Suppressor macrophage treated with lipopolysaccharide for 1 hour (primary cell): Measurements from ENCODE around the gene RNF214.
"Not testable (repeated sequence)": the region's sequence is repeated elsewhere in the genome, so short reads cannot be mapped to it uniquely, and the experiment has no call there.

Source experiments
- DNase-seq, 3 donors: peaks; one replicate each; pipeline ENCODE4 v3.0.0-alpha.2; 2020 to 2022

Gene RNF214

DNA sequence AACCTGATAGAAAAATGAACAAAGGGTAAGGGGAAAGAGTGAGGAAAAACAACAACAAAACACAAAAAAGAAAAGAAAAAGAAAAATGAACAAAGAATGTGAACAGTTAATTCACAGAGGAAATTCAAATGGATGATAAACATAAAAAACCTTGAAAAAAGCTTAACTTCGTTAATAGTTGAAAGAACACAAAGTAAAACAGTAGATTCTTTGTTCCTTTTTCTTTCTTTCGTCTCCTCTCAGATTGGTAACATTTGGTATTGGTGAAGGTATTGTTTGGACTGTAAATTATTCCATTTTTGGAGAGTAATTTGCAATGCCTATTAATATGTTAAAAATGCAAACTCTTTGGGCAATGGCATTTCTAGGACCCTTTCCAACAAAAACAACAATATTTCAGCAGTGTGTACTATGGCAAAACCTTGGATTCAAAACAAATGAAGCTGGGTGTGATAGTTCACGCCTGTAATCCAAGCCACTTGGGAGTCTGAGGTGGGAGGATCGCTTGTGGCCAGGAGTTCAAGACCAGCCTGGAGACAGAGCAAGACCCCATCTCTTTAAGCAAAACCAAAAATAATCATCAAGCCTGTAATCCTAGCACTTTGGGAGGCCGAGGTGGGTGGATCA lies 86.9 kb downstream of the RNF214 start:
- no peak for DNase-seq

DNA sequence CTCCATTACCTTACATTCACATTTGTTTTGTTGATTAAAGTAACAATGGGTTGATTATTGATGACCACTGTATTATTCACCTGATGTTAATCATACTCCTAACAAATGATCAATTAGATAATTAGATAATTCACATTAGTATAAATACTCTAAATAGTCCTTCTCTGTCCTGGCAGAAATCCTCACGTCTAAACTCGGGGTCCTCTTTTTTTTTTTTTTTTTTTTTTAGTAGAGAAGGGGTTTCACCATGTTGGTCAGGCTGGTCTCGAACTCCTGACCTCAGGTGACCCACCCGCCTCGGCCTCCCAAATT lies 94.7 kb downstream of the RNF214 start:
- DNase-seq = not testable (repeated sequence)

DNA sequence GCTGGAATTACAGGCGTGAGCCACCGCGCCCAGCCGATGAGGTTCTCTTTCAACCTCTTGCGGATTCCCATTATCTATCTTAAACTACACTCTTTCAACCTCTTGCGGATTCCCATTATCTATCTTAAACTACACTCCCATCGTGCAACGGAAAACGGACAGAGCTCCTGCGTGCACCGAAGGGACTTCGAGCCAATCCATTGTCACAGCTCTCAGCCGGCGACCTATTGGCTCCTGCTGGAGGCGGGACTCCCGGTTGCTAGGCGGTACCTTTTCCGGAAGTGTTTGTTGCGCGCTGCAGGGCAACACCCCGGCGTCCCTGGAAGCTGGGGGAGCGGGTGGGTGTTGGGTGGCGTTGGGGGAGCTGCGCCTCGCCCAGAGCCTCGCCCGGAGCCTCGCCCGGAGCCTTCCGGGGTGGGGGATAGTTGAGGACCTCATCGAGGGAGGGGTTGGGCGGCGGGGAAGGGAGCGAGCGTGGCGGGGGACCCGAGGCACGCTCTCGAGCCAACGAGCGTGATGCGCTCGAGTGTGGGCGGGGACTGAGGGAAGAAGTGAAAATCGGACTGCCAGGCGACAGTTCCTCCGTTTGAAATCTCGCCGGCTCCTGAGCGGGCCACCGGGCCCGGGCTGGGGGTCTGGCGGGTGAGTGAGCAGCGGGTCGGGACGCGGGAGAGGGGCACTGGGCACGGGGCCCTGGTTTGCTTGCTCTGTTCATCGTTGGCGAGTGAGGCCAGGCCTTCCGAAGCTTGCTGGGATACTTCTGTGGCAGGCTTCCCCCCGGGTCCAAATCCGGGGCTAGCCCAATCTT lies 95.3 kb downstream of the RNF214 start, which contains the start of gene CEP164:
CEP164 (plus strand) TSS at position 288 of the 808 bp plus-strand sequence. CDS start 10,733 bp downstream, outside the sequence.
- DNase-seq = peak; percentile 96 to 97 (median 97)

DNA sequence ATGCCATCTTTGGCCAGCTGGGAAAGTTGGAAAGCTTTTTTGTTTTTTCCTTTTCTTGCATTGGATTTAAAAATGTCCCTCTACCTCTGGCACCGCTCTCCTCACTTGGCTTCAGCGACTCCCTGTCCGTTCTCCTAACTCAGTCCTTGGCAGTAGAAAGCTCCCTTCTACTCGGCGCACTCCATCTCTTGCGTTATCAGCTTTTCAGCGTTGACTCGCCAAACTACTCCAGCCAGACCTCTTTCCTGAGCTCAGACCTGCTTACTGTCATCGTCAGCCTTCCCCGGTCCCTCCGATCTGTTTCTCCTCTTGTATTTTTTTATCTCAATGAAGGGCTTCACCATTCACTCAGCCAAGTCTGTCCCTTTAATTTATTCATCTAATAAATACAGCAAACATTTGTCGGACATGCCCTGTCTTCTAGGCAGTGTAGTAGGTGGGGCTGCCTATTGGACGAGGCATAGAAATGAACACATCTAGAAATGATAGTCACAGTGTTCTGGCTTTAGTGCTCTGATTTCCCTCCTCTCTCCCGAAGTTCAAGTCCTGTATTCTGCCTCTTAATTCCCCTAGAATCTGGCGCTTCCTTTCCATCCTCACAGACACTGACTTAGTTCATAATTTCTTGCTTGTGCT lies 96.0 kb downstream of the RNF214 start:
- DNase-seq = peak in 2 of 3 donors; percentile 23 to 35

DNA sequence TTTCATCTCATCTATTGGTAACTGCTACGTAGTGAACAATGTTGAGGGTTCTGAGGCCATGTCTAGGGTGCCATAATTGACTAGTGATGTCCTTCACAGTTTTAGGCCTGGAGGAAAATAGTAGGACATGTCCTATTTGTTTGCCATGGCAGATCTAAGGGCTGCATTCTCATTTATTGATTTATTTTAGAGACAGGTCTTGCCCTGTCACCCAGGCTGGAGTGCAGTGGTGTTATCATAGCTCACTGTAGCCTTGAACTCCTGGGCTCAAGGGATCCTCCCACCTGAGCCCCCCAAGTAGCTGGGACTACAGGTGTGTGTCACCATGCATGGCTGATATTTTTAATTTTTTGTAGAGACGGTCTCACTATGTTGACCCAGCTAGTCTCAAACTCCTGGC lies 100.4 kb downstream of the RNF214 start:
- DNase-seq = no peak

DNA sequence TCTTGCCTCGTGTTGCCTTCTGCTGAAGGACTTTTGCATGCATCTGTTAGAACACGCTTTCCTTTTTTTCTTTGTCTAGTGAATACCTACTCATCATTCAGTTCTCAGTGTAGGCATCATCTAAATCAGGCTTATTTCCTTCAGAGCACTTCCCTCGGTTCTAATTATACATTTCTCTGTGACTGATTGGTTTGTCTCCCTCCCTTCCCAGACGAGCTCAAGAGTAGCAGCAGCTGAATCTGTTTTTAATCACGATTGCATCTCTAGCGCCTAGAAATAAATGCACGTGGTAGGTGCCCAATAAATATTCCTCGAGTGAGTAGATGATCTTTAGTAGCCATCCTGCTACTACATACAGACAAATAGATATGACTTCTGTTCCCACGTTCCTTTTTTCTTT lies 101.4 kb downstream of the RNF214 start:
- DNase-seq = no peak

DNA sequence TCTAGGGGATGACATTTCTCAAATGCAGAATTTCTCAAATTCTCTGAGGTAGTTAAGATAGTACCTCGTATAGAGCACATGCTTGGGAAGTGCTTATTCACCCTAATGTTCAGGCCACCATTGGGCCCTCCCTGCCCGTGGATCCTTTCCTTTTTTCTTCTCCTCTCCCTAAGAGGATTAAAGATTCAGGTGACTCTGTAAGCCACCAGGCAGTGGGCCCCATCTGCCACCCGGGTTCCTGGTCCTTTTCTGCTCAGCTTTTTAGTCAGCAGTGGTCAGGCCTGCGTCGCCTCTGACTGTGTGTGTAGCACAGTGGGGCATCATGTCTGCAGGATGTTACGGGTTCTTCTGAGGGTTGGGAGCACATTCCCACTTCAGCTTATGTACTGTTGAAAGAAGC lies 102.4 kb downstream of the RNF214 start:
- DNase-seq = no peak

DNA sequence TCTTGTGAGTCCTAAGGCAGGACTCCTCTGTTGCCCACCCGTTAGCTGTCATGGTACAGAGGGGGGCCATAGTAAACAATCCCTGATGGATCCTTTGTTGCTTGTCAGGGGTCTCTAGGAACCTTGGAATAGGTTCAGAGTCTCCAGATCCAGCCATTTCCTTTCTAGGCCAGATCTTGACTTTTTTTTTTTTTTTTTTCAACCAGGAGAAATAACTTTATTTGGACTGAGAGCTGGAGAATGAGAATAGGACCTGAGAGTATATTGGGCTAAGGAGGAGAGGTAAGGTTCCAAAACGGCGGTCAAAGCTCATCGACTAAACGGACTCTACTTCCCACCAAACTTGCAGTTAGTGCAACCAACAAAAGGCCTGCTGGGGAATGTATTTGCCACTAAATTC lies 102.9 kb downstream of the RNF214 start:
- no peak for DNase-seq
